Choroid plexus epithelial cell (primary cell): ENCODE results near the gene MYO18B.

Experiments
- DNase-seq: peaks from one replicate; pipeline ENCODE4 v3.0.0-alpha.2; 2010; ENCODE audit warnings: low read depth
- H3K4me3 ChIP-seq: 2 replicates; pipeline ENCODE4 v1.5.1; 2011; ENCODE audit warnings: low read depth, mild to moderate bottlenecking, control low read depth, low read length, moderate library complexity
- TF ChIP-seq, protein P1 (sequence below): conservative IDR thresholded peaks from 2 replicates; pipeline ENCODE4 v1.5.1; 2011; ENCODE audit warnings: low read depth, mild to moderate bottlenecking, control low read depth, inconsistent platforms, low read length, moderate library complexity

Gene MYO18B

DNA sequence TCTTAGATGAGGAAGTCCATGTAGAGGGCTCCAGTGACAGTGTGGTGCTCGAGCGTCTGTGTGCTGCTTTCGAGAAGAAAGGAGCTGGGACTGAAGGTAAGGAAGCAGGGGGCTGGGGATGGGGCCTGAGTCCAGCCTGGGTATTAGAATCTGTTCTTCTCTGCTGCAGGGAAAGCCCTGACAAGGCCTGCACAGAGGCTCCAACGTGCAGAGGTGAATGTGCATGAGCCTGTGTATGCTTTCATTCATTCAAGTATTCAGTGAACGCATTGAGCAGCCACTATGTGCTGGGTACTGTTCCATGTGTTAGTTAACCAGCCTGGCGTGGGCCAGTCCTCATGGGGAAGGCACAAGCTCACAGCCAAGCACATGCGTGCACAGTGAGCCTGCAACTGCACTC is 93.4 kb downstream of the MYO18B start:
- H3K4me3 ChIP-seq = no peak overlapping the region
- TF ChIP-seq, protein P1, sequence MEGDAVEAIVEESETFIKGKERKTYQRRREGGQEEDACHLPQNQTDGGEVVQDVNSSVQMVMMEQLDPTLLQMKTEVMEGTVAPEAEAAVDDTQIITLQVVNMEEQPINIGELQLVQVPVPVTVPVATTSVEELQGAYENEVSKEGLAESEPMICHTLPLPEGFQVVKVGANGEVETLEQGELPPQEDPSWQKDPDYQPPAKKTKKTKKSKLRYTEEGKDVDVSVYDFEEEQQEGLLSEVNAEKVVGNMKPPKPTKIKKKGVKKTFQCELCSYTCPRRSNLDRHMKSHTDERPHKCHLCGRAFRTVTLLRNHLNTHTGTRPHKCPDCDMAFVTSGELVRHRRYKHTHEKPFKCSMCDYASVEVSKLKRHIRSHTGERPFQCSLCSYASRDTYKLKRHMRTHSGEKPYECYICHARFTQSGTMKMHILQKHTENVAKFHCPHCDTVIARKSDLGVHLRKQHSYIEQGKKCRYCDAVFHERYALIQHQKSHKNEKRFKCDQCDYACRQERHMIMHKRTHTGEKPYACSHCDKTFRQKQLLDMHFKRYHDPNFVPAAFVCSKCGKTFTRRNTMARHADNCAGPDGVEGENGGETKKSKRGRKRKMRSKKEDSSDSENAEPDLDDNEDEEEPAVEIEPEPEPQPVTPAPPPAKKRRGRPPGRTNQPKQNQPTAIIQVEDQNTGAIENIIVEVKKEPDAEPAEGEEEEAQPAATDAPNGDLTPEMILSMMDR = no peak
- DNase-seq = no peak

GRCh38 chr22:25837288-25837900 is 95.4 kb downstream of the MYO18B start:
- H3K4me3 ChIP-seq = no peak overlapping the region
- TF ChIP-seq, protein P1 = no peak
- DNase-seq = no peak

DNA sequence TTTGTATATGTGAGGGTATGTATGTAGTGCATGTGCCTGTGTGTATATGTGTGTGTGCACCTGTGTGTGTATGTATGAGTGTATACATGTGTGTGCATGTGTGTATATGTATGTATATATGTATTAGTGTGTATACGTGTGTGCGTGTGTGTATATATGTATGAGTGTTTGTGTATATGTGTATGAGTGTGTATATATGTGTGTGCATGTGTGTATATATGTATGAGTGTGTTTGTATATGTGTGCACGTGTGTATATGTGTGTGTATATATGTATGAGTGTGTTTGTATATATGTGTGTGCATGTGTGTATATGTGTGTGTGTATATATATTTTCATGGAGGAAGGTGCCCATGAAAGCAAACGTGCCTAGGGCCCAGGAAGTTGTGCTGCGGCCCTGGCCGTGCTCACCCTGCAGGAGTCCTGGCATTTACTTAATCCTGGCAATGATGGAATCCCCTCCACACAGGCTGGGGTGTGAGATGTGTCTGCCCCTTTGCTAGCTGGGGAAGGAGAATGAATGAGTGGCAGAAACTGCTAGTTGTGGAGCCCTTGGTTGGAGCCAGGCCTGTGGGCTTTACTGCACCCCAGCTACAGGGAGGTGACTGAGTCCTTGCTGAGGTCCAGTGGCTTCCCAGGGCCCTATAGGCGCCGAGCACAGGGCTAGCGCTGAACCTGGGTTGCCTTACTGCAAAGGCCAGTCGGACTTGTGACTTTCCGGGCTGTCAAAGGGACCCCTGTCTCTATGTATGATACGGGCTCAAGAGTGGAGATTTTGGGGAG is 97.2 kb downstream of the MYO18B start:
- DNase-seq = no peak
- TF ChIP-seq, protein P1 = no peak
- H3K4me3 ChIP-seq = no peak overlapping the region

DNA sequence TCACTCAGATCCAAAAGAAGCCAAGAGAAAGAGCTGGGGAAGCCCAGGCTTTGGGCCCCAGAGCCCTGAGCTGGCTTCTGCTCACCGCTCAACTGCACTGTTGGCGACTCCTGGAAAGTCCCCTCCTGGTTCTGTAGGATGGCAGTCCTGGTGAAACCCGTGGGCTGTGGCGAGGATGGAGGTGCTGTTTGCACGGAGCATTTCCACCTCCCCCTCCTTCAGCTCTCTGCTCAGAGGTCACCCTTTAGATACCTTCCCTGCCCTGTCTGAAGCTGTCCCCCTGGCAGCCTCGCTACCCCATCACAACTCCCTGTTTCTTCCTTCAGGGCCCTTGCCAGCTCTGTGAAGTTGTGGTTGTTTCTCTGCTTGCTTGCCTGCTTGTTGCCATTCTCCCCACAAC is 97.8 kb downstream of the MYO18B start:
- DNase-seq = no peak
- no peak overlapping the region for H3K4me3 ChIP-seq
- TF ChIP-seq, protein P1 = no peak

- no peak for DNase-seq
- H3K4me3 ChIP-seq = no peak overlapping the region
- TF ChIP-seq, protein P1 = no peak
These were observed 98.2 kb downstream of the MYO18B start for GRCh38 chr22:25840167-25840566.

GRCh38 chr22:25840891-25841290 is 98.9 kb downstream of the MYO18B start:
- TF ChIP-seq, protein P1 = no peak
- DNase-seq = no peak
- no peak overlapping the region for H3K4me3 ChIP-seq

DNA sequence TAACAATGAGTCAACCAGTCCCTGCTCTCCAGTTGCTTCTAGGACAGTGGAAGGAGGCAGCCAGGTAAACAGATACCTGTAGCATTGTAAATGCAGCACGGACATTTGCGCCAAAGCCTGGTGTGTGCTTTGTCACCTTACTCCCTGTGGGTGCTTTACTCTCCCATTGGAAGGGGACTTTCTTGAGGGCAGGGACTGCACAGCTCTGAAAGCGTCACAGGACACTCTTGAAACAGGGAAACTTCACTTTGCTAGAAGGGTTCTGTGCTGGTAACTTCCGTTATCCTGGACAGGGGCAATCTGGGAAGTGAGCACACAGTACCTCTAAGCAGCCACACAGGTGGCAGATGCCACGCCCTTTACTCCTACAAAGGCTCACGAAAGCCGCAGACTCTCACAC is 99.8 kb downstream of the MYO18B start:
- TF ChIP-seq, protein P1 = no peak
- no peak for DNase-seq

More for the DNA sequence above, 99.8 kb downstream of the MYO18B start:
- no peak overlapping the region for H3K4me3 ChIP-seq
